Right cardiac atrium (tissue), 5 donors: ENCODE data around the gene TRAF1. TPM values are rescaled to one million over a fixed set of nuclear protein-coding genes. Genes with fewer than 3 reads are reported as not detected.
A peak's percentile ranks its signal among the peaks of the same experiment; 100 is the strongest.

Source experiments
- ATAC-seq, 2 donors: fragments of 200-7000 bp; cut with Tn5 transposase; one replicate each; pipeline versions ENCODE4 v1.8.0 to v1.9.1; 2020; ENCODE audit warnings: moderate library complexity in 2 of 2, mild to moderate bottlenecking in 1 of 2
- DNase-seq, 3 donors: peaks; one replicate each; pipeline ENCODE4 v3.0.0-alpha.2; 2020
- H3K27ac ChIP-seq: one replicate; pipeline ENCODE4 v1.5.1; 2013; ENCODE audit warnings: mild to moderate bottlenecking, low read length, control low read depth, moderate library complexity
- H3K27me3 ChIP-seq: one replicate; pipeline ENCODE4 v1.6.1; 2013; ENCODE audit not compliant: control insufficient read depth, insufficient read depth
- H3K4me1 ChIP-seq: one replicate; pipeline ENCODE4 v1.6.1; 2013; ENCODE audit warnings: low read length; ENCODE audit not compliant: control insufficient read depth, insufficient read depth
- H3K4me3 ChIP-seq: one replicate; pipeline ENCODE4 v1.5.1; 2013; ENCODE audit warnings: low read length, control low read depth
- H3K9me3 ChIP-seq: one replicate; pipeline ENCODE4 v1.6.1; 2013; ENCODE audit warnings: low read length; ENCODE audit not compliant: control insufficient read depth
- WGBS: extraction: QIAGEN DNeasy Blood & Tissue Kit; methylation state at CpG from one replicate; pipeline ENCODE4 v1.1.7; 2013; 5-methylcytosine and 5-hydroxymethylcytosine counted together
- intact Hi-C, 4 donors: fragments of 100-400 bp; cut with DNase I; formaldehyde crosslinking; loops; one replicate each; pipeline versions ENCODE4 v1.11.0 to v1.14.0; 2022 to 2023
- polyA plus RNA-seq: library from polyadenylated mRNA; stranded (reverse); fragments of 200-250 nt; gene quantifications from one replicate; pipeline ENCODE4 v1.2.3, GENCODE V29; 2013
- total RNA-seq, 4 donors: library from RNA; stranded (reverse); fragmentation: NEBNext Ultra II Directional; extraction: Animal tissue kit (Norgen Biotek cat#: 25700); gene quantifications; one replicate each; pipeline ENCODE4 v1.2.1, GENCODE V29; 2021
- donor health status: healthy with polysubstance abuse.
- donor health status: DM: no; HTN: yes; CAD: no.
- donor health status: DM: no; HTN: no; CAD: no.
- donor health status: DM: no; HTN: yes; CAD: no; lungs with severe emphysema.
- donor health status: DM: yes; HTN: yes; CAD: no.

Gene TRAF1
- total and polyA plus RNA-seq, 5 donors = 3.9 to 6.1 (median 4.8) TPM

GRCh38 chr9:120892748-120893610 is 33.6 kb downstream of the TRAF1 start:
- H3K4me3 ChIP-seq = no peak overlapping the region
- DNase-seq (no peak), ATAC-seq (no peak)
- 80% methylated on average over 6 of the region's 6 CpGs for WGBS
- no peaks in the 10 kb centered on the region for H3K27me3 ChIP-seq
- H3K27ac ChIP-seq = no peak overlapping the region
- H3K9me3 ChIP-seq = no peaks in the 10 kb centered on the region
- intact Hi-C loops = no loop called here
- peaks cover 4% of the 10 kb centered on the region for H3K4me1 ChIP-seq

GRCh38 chr9:120891884-120892747 is 34.5 kb downstream of the TRAF1 start:
- no peak for ATAC-seq
- DNase-seq = no peak

GRCh38 chr9:120891245-120891883 is 35.2 kb downstream of the TRAF1 start:
- Histone ChIP-seq H3K27ac (peak overlapping the region; percentile 9), H3K9me3 (no peaks in the 10 kb centered on the region), H3K4me1 (no peaks in the 10 kb centered on the region), H3K4me3 (no peak overlapping the region), H3K27me3 (no peaks in the 10 kb centered on the region)
- no peak for ATAC-seq
- peak in 1 of 3 donors; percentile 11 for DNase-seq
- WGBS = 90% methylated on average over 10 of the region's 10 CpGs
- intact Hi-C loops = no loop called here

More at GRCh38 chr9:120891884-120892747, 34.5 kb downstream of the TRAF1 start:
- Histone ChIP-seq H3K4me3 (no peak overlapping the region), H3K9me3 (no peaks in the 10 kb centered on the region), H3K27ac (no peak overlapping the region), H3K27me3 (no peaks in the 10 kb centered on the region), H3K4me1 (peaks cover 4% of the 10 kb centered on the region)
- intact Hi-C loops = no loop called here
- WGBS = 59% methylated on average over 15 of the region's 15 CpGs

- Histone ChIP-seq H3K4me1 (no peaks in the 10 kb centered on the region), H3K27ac (peak overlapping the region; percentile 18), H3K4me3 (no peak overlapping the region), H3K27me3 (no peaks in the 10 kb centered on the region), H3K9me3 (no peaks in the 10 kb centered on the region)
- intact Hi-C loops = no loop called here
- ATAC-seq = no peak
- peak in 1 of 3 donors; percentile 75 for DNase-seq
- 73% methylated on average over 14 of the region's 14 CpGs for WGBS
Measured at GRCh38 chr9:120890320-120891244, 36.0 kb downstream of the TRAF1 start.

- intact Hi-C loops = no loop called here
- Histone ChIP-seq H3K4me1 (no peaks in the 10 kb centered on the region), H3K9me3 (no peaks in the 10 kb centered on the region), H3K4me3 (no peak overlapping the region), H3K27me3 (no peaks in the 10 kb centered on the region), H3K27ac (no peak overlapping the region)
- WGBS = 98% methylated on average over 1 of the region's 1 CpG
- ATAC-seq (peak in 1 of 2 donors; percentile 34), DNase-seq (peak in 1 of 3 donors; percentile 16)
Measured at GRCh38 chr9:120889606-120890271, 36.9 kb downstream of the TRAF1 start.

- DNase-seq (peak in 1 of 3 donors; percentile 17), ATAC-seq (no peak)
- H3K9me3 ChIP-seq = no peaks in the 10 kb centered on the region
- H3K4me3 ChIP-seq = no peak overlapping the region
- intact Hi-C loops = no loop called here
- no peaks in the 10 kb centered on the region for H3K4me1 ChIP-seq
- H3K27me3 ChIP-seq = no peaks in the 10 kb centered on the region
- no peak overlapping the region for H3K27ac ChIP-seq
Measured at GRCh38 chr9:120888626-120889025, 38.0 kb downstream of the TRAF1 start.

- Histone ChIP-seq H3K27me3 (no peaks in the 10 kb centered on the region), H3K27ac (peak overlapping the region; percentile 15), H3K4me1 (no peaks in the 10 kb centered on the region), H3K9me3 (no peaks in the 10 kb centered on the region), H3K4me3 (no peak overlapping the region)
- 66% methylated on average over 8 of the region's 8 CpGs for WGBS
- intact Hi-C loops = no loop called here
- DNase-seq (peak; percentile 63 to 84 (median 81)), ATAC-seq (peak; percentile 78 to 85)
Measured at GRCh38 chr9:120886490-120886967, 40.1 kb downstream of the TRAF1 start.

GRCh38 chr9:120885958-120886357 is 40.6 kb downstream of the TRAF1 start:
- no peaks in the 10 kb centered on the region for H3K9me3 ChIP-seq
- intact Hi-C loops = no loop called here
- H3K27ac ChIP-seq = peak overlapping the region; percentile 15
- H3K27me3 ChIP-seq = no peaks in the 10 kb centered on the region
- peak in 1 of 3 donors; percentile 40 for DNase-seq
- no peak overlapping the region for H3K4me3 ChIP-seq
- 38% methylated on average over 5 of the region's 5 CpGs for WGBS
- no peaks in the 10 kb centered on the region for H3K4me1 ChIP-seq
- peak in 1 of 2 donors; percentile 17 for ATAC-seq

GRCh38 chr9:120885457-120885856 is 41.1 kb downstream of the TRAF1 start:
- no peaks in the 10 kb centered on the region for H3K27me3 ChIP-seq
- DNase-seq (peak in 1 of 3 donors; percentile 14), ATAC-seq (no peak)
- no peak overlapping the region for H3K27ac ChIP-seq
- WGBS = 60% methylated on average over 3 of the region's 3 CpGs
- intact Hi-C loops = no loop called here
- H3K9me3 ChIP-seq = no peaks in the 10 kb centered on the region
- H3K4me1 ChIP-seq = no peaks in the 10 kb centered on the region
- H3K4me3 ChIP-seq = no peak overlapping the region
